ENCODE results near the gene ABHD16B.
"Not testable (repeated sequence)": the region's sequence is repeated elsewhere in the genome, so short reads cannot be mapped to it uniquely, and the experiment has no call there.

ABHD16B gene

DNA sequence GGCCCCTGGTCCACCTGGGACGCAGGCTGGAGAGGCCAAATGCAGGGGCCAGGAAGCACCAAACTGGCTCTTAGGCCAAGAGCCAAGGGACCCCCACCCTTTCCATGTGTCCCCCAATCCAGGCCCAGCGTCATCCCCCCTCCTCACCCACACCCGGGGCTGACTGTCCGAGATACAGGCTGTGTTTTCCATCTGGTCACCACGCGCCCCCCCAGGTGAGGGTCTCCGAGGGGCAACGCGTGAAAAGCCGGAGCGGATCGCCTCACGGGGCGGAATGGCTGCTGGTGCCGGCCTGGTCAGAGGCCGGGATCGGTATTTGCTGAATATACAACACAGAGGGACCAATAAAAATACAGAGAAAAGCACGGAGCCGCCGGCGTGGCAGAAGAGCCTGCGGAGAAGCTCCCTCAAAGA is 5.2 kb upstream of the ABHD16B start:
- DNase-seq, result no peak

DNA sequence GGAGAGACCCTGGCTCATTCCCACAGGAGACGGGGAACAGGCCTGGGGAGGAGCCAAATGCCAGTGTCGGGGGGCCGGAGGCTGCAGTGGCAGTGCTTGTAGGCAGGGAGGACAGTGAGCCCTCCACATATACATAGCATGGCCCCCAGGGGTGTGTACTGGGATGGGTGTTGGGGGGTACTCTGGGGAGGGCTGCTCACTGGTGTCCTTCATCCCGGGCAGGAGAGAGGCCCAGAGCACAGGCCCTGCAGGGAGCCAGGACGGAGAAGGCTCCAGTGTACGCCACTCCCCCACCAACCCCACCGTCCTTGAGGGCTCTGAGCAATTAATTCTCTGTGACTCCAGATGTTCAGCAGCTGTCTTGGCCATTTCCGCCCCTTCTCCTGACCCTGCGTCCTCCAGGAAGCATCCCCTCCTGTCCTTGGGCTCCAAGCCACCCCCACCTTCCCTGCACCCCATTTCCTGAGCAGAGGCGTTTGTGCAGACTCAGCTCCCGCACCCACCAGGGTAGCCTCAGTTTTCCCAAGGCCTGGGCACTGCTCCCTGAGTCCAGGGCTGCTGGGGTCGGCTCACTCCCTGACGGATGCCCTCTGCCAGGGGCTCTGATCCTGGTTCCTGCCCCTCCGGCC is 3.4 kb upstream of the ABHD16B start:
- DNase-seq, result no peak

DNA sequence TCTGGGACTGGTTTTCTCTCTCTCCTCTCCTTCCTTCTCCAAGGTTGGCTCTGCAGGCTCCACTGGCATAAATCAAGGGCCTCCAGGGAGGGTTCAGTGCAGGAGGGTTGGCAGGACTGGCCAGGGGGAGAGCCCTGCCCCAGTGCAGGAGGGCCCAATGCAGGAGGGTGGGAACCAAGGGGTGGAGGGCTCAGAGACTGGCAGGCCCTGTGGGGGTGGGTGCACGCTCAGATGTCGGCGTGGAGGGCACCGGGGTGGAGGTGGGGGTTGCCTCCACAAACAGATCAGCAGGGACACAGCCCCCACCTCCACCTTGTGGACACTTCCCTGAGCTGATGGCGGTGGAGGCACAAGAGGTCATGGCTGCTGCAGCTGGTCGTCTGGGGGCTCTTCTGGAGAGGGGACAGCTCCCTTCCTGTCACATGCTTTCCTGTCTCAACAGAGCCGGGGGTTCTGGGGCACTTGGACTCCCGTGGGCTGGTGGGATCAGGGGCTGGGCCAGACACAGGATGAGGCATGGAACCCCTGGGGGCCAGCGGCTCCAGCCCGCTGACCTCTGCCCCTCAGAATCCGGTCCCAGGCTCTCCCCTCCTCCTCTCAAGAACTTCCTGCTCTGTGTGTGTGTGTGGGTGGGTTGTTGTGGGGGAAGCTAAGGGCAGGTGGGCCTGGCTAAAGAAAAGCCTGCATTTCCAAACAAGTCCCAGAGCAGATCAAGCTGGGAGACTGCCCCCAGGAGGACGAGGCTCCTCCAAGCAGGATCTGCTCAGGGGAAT is 2.7 kb upstream of the ABHD16B start:
- DNase-seq, result no peak

DNA sequence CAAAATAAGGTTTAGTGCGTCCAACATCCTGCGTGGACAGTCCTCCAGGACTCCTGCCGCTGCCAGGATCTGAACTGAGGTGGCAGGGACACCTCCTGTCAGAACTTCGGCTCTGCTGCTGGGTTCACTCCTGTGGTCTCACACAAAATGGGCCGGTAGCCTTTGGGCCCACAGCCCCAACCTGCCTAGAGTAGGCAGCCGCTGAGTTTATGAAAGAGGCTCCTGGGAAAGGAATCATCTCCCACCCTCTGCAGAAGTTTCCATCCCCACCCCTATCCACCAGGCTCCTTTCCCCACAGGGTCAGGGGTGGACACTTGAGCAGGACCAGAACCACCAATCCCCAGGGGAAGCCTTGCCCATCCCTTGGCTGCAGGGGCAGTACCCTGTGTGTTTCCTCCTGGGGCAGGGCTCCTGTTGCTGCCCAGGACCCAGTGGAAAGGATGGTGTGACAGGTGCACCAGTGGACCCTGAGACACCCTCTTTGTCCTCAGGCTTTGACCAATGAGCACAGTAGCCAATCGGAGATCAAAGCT is 2.1 kb upstream of the ABHD16B start:
- no peak for DNase-seq

DNA sequence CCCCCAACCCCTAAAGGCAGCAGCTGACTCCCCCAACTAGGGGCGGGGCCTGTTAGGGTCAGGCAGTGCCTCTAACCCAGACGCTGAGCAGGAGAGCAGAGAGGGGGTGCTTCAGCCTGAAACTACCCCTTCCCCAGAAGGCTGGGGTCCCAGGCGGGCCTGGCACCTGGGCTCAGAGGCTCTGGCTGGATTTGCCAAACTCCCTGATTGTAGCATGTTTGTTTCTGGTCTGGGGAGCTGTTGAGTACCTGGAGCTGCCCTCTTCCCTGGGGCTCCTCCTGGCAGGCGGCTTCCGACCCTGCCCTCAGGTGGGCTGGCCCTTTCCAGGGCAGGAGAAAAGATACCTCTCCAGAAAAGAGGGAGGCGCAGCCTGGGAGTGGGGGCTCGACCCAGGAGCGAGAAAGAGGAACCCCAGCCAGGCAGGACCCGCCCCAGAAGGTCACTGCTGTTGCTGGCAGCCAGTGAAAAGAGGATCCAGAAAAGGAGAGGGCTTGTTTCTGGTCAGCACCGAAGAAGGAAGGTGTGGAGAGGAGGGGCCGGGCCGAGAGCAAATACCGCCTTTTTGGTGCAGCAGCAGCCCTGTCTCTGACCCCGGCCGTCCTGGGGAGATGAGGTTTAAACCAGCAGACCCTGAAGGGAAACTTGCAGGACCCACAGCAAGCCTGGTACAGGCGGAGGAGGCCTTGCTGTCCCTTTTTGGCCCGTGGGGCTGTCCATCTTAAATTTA is 810 bp upstream of the ABHD16B start:
- DNase-seq, result no peak

DNA sequence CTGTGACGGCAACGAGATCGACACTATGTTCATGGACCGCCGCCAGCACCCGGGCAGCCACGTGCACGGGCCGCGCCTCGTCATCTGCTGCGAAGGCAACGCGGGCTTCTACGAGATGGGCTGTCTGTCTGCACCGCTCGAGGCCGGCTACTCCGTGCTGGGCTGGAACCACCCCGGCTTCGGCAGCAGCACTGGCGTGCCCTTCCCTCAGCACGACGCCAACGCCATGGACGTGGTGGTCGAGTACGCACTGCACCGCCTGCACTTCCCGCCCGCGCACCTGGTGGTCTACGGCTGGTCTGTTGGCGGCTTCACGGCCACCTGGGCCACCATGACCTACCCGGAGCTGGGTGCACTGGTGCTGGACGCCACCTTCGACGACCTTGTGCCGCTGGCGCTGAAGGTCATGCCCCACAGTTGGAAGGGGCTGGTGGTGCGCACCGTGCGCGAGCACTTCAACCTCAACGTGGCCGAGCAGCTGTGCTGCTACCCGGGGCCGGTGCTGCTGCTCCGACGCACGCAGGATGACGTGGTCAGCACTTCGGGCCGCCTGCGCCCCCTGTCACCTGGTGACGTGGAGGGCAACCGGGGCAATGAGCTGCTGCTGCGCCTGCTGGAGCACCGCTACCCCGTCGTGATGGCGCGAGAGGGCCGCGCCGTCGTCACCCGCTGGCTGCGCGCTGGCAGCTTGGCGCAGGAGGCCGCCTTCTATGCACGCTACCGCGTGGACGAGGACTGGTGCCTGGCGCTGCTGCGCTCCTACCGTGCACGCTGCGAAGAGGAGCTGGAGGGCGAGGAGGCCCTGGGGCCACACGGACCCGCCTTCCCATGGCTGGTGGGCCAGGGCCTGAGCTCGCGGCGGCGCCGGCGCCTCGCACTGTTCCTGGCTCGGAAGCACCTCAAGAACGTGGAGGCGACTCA is 943 bp downstream of the ABHD16B start:
- no peak for DNase-seq

DNA sequence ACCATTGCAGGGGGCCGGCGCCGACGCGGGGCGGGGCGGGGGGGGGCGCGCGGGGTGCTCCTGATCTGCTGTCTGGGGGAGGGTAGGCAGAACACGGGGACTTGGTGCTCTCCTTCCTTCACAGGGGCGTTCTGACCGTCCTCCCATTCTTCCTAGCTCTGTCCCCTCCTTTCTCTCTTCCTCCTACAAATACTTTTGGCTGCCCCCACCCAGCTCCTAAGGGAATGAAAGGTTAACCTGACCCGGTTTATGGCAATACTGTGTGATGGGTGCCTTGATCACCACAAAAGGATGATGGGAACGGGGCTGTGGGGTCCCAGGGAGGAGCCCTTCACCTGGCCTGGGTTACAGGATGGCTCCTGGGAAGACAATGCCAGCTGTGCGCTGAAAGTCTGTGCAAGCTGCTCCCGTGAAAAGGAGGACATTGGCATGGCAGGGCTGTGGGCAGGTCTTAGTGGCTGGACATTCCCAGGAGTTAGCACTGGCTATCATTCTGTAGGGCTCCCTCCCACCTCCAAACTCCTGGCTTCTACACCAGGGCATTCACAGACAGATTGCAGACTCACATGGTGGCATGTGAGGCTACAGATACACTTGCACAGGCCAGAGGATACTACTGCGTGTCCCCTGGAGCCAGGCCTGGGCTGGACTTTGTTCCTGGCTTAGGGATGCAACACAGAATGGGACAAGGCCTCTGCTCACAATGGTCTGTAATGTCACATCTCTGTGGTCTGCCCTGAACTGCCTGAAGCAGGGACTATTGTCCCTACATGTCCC is 1.9 kb downstream of the ABHD16B start:
- no peak for DNase-seq

DNA sequence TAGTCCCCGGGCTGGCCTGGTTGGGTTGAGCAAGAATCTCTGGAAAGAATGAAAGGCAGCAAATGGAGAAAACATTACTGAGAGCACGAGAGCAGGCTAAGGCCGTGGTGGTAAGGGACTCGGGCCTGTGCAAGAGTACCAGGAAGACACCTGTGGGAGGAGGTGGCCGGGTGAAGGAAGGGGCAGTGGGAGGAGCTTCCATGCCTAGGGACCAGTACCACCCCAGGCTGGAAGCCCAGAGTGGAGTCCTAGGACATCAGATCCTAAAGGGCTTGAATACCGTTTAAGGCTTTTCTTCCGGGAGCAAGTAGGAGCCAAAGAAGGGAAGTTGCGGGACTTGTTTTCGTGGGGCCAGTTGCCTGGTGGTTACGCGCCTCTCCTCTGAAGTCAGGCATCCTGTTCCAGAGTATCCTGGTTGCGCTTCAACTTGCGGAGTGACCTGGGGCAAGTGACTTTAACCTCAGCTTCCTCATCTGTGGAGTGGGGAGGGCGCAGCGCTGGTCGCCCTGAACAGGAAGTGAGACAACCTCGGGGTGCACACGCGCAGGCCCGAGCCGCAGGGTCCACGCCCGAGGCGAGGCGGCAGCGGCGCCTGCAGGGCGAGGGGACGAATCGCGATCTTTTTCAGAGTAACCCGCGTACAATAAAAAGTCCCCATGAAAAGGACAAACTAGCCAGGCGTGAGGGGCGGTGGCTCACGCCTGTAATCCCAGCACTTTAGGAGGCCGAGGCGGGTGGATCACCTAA is 2.7 kb downstream of the ABHD16B start:
- DNase-seq, result peak; percentile 92

DNA sequence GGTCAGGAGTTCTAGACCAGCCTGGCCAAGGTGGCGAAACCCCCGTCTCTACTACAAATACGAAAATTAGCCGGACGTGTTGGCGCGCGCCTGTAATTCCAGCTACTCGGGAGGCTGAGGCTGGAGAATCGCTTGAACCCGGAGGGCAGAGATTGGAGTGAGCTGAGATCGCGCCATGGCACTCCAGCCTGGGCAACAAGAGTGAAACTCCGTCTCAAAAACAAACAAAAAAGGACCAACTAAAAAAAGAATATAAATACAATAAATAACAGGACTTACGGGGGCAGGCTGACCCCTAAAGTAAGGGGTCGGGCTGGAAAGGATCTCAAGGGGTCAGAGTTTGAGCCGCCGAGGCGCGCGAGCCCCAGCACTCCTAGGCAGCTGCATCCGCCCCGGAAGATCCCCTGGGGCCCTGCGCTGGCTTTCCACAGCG is 3.3 kb downstream of the ABHD16B start:
- DNase-seq, result no peak

DNA sequence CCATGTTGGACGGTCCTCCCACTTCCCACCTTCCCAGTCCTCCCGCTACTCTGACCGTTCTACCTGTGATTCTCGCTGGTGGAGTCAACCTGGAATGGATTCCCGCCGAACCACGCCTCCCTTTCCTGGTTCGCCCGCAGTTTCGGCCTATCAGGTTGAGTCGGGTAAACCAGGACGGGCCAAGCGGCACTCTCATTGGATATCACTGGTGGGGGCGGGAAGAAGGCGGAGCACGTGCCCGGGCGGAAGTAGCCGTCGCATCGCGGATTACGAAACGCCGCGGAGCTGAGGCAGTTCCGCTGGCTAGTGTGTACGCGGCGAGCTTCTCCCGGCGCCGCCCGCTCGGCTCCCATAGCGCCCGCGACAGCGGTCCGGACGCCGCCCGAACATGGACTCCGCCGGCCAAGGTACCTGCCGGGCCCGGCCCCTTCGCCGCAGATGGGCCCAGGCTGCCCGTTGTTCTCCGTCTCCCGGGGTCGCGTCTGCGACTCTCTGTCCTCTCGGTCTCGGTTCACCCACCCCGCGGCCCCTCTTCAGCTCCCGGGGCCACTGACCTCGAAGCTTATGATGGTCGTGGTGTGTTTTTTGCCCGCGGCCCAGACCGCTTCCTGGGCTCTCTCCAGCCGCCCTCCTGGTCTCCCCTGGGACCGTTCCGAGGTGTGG is 3.8 kb downstream of the ABHD16B start, which contains the start of gene TPD52L2:
TPD52L2 (plus strand) TSS at position 293 of the 663 bp plus-strand sequence; CDS start at position 389, 96 bp downstream.
- DNase-seq, result peak; percentile 99

DNA sequence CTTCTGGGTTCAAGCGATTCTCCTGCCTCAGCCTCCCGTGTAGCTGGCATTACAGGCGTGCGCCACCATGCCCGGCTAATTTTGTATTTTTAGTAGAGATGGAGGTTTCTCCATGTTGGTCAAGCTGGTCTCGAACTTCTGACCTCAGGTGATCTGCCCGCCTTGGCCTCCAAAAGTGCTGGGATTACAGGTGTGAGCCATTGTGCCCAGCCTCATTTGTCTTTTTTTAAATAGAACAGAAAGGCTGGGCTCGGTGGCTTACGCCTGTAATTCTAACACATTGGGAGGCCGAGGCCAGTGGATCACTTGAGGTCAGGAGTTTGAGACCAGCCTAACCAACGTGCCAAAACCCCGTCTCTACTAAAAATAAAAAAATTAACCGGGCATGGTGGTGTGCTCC is 5.7 kb downstream of the ABHD16B start:
- DNase-seq, result not testable (repeated sequence)

DNA sequence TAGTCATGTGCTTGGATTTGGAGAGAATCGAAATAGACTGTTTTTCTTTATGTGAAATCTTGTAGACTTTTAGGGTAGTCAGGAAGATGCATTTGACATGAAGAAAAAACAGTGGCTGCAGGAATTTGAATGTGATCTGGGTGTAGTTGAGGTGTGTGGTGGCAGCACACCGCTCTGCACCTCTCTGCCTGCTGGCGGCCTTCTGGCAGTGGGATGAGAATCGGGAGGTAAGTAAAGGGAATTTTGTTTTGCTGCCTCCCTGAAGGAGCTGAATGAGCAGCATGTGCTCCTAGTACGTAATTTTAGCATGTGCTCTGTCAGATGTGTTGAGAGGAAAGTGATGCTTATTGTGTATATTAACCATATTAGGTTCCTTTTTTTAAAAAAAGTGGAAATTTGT is 7.0 kb downstream of the ABHD16B start:
- no peak for DNase-seq

DNA sequence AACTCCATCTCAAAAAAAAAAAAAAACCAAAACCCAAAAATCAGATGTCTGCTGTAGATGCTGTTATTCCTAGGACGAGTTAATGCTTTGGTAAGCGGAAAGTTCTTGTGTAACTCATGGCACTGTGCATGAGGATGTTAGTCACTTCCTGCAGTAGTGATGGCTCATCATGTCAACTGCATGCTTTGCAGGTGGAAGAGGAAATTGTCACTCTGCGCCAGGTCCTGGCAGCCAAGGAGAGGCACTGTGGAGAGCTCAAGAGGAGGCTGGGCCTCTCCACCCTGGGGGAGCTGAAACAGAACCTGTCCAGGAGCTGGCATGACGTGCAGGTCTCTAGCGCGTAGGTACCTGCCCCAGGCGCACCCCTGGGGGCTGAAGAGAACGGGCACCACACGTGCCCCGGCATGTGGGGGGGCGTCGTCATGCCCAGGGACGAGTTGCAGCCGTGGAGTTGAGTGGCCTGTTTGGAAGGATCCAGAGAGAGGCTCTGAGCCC is 12.2 kb downstream of the ABHD16B start:
- DNase-seq, result peak; percentile 77

DNA sequence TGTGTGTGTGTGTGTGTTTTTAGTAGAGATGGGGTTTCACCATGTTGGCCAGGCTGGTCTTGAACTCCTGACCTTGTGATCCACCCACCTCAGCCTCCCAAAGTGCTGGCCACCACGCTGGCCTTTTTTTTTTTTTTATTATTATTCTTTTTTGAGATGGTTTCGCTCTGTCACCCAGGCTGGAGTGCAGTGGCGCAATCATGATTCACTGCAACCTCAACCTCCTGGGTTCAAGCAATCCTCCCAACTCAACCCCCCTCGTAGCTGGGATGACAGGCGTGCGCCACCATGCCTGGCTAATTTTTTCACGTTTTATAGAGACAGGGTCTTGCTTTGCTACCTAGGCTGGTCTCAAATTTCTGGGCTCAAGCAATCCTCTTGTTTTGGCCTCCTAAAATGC is 12.9 kb downstream of the ABHD16B start:
- DNase-seq, result not testable (repeated sequence)

DNA sequence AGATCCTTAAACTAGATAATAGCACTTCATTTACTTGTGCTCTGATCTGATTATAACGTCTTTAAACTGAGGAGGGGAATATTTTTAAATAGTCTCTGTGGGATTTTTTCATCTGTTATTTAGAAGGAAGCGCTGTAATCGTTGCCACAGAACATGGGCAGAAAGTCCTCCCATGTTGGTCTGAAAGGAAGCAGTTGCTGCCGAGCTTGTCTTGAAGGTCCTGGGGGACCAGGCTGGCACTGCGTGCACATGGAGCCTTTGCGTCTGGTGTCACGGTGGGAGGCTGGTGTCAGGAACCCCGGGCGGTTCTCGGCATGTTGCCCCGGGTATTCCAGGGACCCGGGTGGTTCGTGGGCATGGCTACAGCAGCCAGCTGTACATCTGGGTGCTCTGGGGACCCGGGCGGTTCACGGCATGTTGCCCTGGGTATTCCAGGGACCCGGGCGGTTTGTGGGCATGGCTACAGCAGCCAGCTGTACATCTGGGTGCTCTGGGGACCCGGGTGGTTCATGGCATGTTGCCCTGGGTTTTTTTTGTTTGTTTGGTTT is 15.3 kb downstream of the ABHD16B start:
- DNase-seq, result no peak

DNA sequence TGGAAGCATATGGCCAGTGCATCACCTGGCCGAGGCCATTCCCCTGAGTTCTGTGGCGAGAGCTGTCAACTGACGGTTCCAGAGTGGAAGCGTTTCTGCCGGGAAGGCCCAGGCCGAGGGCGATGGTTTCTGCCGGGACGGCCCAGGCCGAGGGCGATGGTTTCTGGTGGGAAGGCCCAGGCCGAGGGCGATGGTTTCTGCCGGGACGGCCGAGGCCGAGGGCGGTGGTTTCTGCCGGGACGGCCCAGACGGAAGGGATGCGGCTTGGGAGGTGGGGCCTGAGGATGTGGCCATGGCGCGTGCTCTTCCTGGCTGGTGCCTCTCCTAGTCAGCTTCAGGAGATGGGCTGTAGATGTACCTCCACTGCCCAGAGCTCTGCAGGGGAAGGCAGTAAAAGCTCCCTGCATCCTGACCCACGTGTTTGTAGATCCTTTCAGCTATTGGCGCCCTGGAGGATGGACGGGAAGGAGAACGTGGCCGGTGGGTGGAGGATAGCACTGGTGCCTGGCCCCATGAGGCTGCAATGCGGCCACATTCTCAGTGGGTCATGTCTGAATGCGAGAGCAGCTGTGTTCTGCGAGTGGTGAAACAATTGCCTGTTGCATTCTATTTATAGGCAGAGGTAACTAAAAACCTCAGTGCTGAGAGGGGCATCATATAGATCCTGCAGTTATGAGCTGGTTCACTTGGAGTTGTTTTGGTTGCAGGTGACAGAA is 16.6 kb downstream of the ABHD16B start:
- no peak for DNase-seq

DNA sequence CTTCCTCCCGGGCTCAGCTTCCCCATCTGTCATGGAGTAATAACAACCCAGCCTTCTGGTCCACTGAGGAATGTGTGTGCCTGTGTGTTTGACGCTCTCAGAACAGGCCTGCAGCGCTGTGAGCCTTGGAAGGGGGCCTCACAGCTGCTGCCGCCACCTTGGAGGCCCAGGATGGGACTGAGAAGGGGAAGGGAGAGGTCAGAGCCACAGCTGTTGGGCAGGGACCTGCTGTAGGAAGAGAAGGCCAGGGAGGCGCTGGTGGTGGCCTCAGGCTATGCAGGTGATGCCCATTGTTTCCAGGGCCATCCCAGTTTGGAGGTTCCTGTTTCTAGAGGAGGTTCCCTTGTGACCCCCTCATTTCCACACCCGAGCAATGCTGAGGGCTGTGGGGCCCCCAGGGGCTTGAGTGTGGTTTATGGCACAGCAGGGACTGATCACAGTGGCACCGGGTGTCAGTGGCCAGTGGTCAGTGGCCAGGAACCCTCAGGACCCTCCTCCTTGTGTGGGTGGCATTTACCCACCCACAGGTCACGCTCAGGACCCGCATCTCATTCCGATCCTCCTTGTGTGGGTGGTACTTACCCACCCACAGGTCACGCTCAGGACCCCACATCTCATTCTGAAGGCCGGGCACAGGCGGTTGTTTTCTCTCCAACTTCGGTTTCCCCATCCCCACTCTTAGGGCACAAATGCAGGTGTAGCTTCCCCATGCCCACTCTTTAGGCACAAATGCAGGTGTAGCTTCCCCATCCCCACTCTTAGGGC is 17.8 kb downstream of the ABHD16B start:
- no peak for DNase-seq

DNA sequence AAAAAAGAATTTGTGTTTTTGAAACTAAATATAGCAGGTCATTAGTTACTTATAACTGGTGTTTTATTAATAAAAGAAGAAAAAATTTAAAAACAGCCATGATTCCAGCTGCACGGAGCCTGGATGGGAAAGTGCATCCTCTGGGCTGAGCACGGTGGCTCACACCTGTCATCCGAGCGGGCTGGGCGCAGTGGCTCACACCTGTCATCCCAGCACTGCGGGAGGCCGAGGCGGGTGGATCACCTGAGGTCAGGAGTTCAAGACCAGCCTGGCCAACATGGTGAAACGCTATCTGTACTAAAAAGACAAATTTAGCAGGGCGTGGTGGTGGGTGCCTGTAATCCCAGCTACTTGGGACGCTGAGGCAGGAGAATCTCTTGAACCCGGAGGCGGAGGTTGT is 19.6 kb downstream of the ABHD16B start:
- not testable (repeated sequence) for DNase-seq

Data from activated effector memory CD4-positive, alpha-beta T cell treated with anti-CD3 and anti-CD28 coated beads, Interleukin-2, amount 50 U/mL, for 16 hours (primary cell).